HS-27A (cell line): ENCODE results near the gene BRMS1L.
"Not testable (repeated sequence)": the region's sequence is repeated elsewhere in the genome, so short reads cannot be mapped to it uniquely, and the experiment has no call there.

Source experiments
- DNase-seq: peaks from one replicate; pipeline ENCODE4 v3.0.0-alpha.2; 2012; ENCODE audit warnings: low read depth, missing footprints

Gene BRMS1L

GRCh38 chr14:35826218-35826951 lies at the start of gene BRMS1L:
TSS of gene BRMS1L (plus strand) at chr14:35826338. CDS start at chr14:35826517, 179 bp downstream.
- peak; percentile 98 for DNase-seq

GRCh38 chr14:35776823-35777222 lies 49.3 kb upstream of the BRMS1L start:
- no peak for DNase-seq

- DNase-seq = not testable (repeated sequence)
Observed at GRCh38 chr14:35777550-35777949, 48.6 kb upstream of the BRMS1L start.

- DNase-seq = no peak
Observed at GRCh38 chr14:35779368-35779767, 46.8 kb upstream of the BRMS1L start.

- DNase-seq = no peak
Observed at GRCh38 chr14:35783699-35784098, 42.4 kb upstream of the BRMS1L start.

- no peak for DNase-seq
Observed at GRCh38 chr14:35786856-35787255, 39.3 kb upstream of the BRMS1L start.

GRCh38 chr14:35789651-35790050 lies 36.5 kb upstream of the BRMS1L start:
- no peak for DNase-seq

- no peak for DNase-seq
Observed at GRCh38 chr14:35797796-35798195, 28.3 kb upstream of the BRMS1L start.

GRCh38 chr14:35806006-35806907 lies 19.9 kb upstream of the BRMS1L start:
- no peak for DNase-seq

- no peak for DNase-seq
Observed at GRCh38 chr14:35807131-35807961, 18.8 kb upstream of the BRMS1L start.

- no peak for DNase-seq
Observed at GRCh38 chr14:35808076-35808637, 18.0 kb upstream of the BRMS1L start.

- DNase-seq = peak; percentile 97
Observed at GRCh38 chr14:35808638-35809563, 17.2 kb upstream of the BRMS1L start, which contains the start of gene RALGAPA1. TSS of gene RALGAPA1 (minus strand) at chr14:35809295. CDS start at chr14:35808835, 460 bp downstream.

GRCh38 chr14:35809597-35809996 lies 16.5 kb upstream of the BRMS1L start:
- DNase-seq = no peak

- DNase-seq = no peak
Observed at GRCh38 chr14:35810963-35811362, 15.2 kb upstream of the BRMS1L start.

GRCh38 chr14:35814371-35815005 lies 11.7 kb upstream of the BRMS1L start:
- DNase-seq = peak; percentile 40

- DNase-seq = no peak
Observed at GRCh38 chr14:35818346-35819115, 7.6 kb upstream of the BRMS1L start.

GRCh38 chr14:35819591-35820540 lies 6.3 kb upstream of the BRMS1L start:
- no peak for DNase-seq
